IMR-90 (cell line): Measurements from ENCODE around the gene RELL1. TPM values are rescaled to one million over a fixed set of nuclear protein-coding genes. Genes with fewer than 3 reads are reported as not detected.

Experiments used
- ATAC-seq: fragments of 200-7000 bp; cut with Tn5 transposase; 2 replicates; pipeline ENCODE4 v1.9.1; 2020; ENCODE audit warnings: low read depth, mild to moderate bottlenecking, moderate library complexity
- BruUV-seq: library from RNA; stranded (reverse); fragments of 400-500 nt; replicated peaks from 2 replicates; lab custom pipeline; 2021; lab: Mats Ljungman, UMichigan
- CTCF ChIA-PET: fragments of 300-600 bp; formaldehyde crosslinking; extraction: SDS; loops from one replicate; lab custom pipeline; 2021; ENCODE audit warnings: antibody characterized with exemption; lab: Yijun Ruan, JAX
- POLR2A ChIA-PET: fragments of 300-600 bp; sonication (Branson Sonifier 250); formaldehyde crosslinking; loops from one replicate; lab custom pipeline; 2022; ENCODE audit warnings: antibody characterized with exemption; ENCODE audit not compliant: unreplicated experiment; lab: Charles Lee
- DNase-seq: peaks from one replicate; pipeline ENCODE4 v3.0.0; 2013
- H2AFZ ChIP-seq: replicated peaks from 2 replicates; pipeline ENCODE3; 2013; ENCODE audit warnings: low read length, mild to moderate bottlenecking; ENCODE audit not compliant: poor library complexity
- H2AK5ac ChIP-seq: 2 replicates; pipeline ENCODE4 v1.6.1; 2013; ENCODE audit warnings: low read depth, low read length, inconsistent platforms
- H2AK9ac ChIP-seq: replicated peaks from 2 replicates; pipeline ENCODE3; 2013; ENCODE audit warnings: mild to moderate bottlenecking, low read depth, low read length, moderate library complexity; ENCODE audit not compliant: poor library complexity
- H2BK120ac ChIP-seq: 2 replicates; pipeline ENCODE4 v1.6.1; 2013; ENCODE audit warnings: low read depth, low read length, inconsistent platforms
- H2BK15ac ChIP-seq: 3 replicates; pipeline ENCODE4 v1.6.1; 2013; ENCODE audit warnings: low read depth, low read length, inconsistent platforms
- H2BK20ac ChIP-seq: 2 replicates; pipeline ENCODE4 v1.6.1; 2013; ENCODE audit warnings: low read depth, mild to moderate bottlenecking, inconsistent platforms, low read length, moderate library complexity
- H2BK5ac ChIP-seq: 2 replicates; pipeline ENCODE4 v1.6.1; 2013; ENCODE audit warnings: mild to moderate bottlenecking, low read depth, low read length, inconsistent platforms; ENCODE audit not compliant: poor library complexity, severe bottlenecking
- H3K14ac ChIP-seq: replicated peaks from 2 replicates; pipeline ENCODE4 v1.6.1; 2013; ENCODE audit warnings: low read depth, low read length, inconsistent platforms
- H3K18ac ChIP-seq: 2 replicates; pipeline ENCODE4 v1.6.1; 2013; ENCODE audit warnings: low read depth, low read length, control low read depth
- H3K23ac ChIP-seq: 2 replicates; pipeline ENCODE4 v1.6.1; 2013; ENCODE audit warnings: low read depth, low read length, inconsistent platforms
- H3K27ac ChIP-seq: 2 replicates; pipeline ENCODE4 v1.5.1; 2013; ENCODE audit warnings: mild to moderate bottlenecking, control low read depth, low read length; ENCODE audit not compliant: insufficient read depth
- H3K27me3 ChIP-seq: 2 replicates; pipeline ENCODE4 v1.6.1; 2013; ENCODE audit warnings: low read length; ENCODE audit not compliant: control insufficient read depth, insufficient read depth
- H3K36me3 ChIP-seq: 2 replicates; pipeline ENCODE4 v1.6.1; 2013; ENCODE audit warnings: low read length, mixed read lengths; ENCODE audit not compliant: control insufficient read depth, insufficient read depth
- H3K4ac ChIP-seq: 2 replicates; pipeline ENCODE4 v1.6.1; 2013; ENCODE audit warnings: low read depth, low read length, inconsistent platforms
- H3K4me1 ChIP-seq: 2 replicates; pipeline ENCODE4 v1.6.1; 2013; ENCODE audit warnings: low read length, mixed read lengths; ENCODE audit not compliant: control insufficient read depth, insufficient read depth
- H3K4me2 ChIP-seq: 2 replicates; pipeline ENCODE4 v1.6.1; 2013; ENCODE audit warnings: low read depth, mild to moderate bottlenecking, control low read depth, low read length, moderate library complexity
- H3K4me3 ChIP-seq: 2 replicates; pipeline ENCODE4 v1.5.1; 2013; ENCODE audit warnings: low read depth, mild to moderate bottlenecking, control low read depth, low read length, moderate library complexity; ENCODE audit not compliant: insufficient read depth
- H3K56ac ChIP-seq: 2 replicates; pipeline ENCODE4 v1.6.1; 2013; ENCODE audit warnings: low read length, inconsistent platforms; ENCODE audit not compliant: insufficient read depth; ENCODE audit errors: extremely low read depth
- H3K79me1 ChIP-seq, 2 experiments: 2 replicates each; pipeline ENCODE4 v1.6.1; 2013; ENCODE audit warnings: low read length in 2 of 2, inconsistent platforms in 1 of 2, low read depth in 1 of 2
- H3K9ac ChIP-seq: 2 replicates; pipeline ENCODE4 v1.6.1; 2013; ENCODE audit warnings: low read depth, low read length, control low read depth
- H3K9me1 ChIP-seq: 2 replicates; pipeline ENCODE4 v1.6.1; 2013; ENCODE audit warnings: low read length, inconsistent platforms; ENCODE audit not compliant: insufficient read depth
- H3K9me3 ChIP-seq: 2 replicates; pipeline ENCODE4 v1.6.1; 2013; ENCODE audit warnings: low read length; ENCODE audit not compliant: control insufficient read depth, insufficient read depth
- H4K20me1 ChIP-seq: 2 replicates; pipeline ENCODE4 v1.6.1; 2013; ENCODE audit warnings: low read length, inconsistent platforms; ENCODE audit not compliant: insufficient read depth
- H4K5ac ChIP-seq: 2 replicates; pipeline ENCODE4 v1.6.1; 2013; ENCODE audit warnings: mild to moderate bottlenecking, low read depth, low read length, control low read depth
- H4K8ac ChIP-seq, 2 experiments: 2 replicates each; pipeline ENCODE4 v1.6.1; 2013; ENCODE audit warnings: low read depth in 2 of 2, low read length in 2 of 2, control low read depth in 1 of 2, inconsistent platforms in 1 of 2
- H4K91ac ChIP-seq: 2 replicates; pipeline ENCODE4 v1.6.1; 2013; ENCODE audit warnings: low read depth, low read length, inconsistent platforms; ENCODE audit not compliant: insufficient read depth
- BHLHE40 ChIP-seq: fragments of 150-350 bp; IDR thresholded peaks from 2 replicates; pipeline ENCODE4 v1.6.1; 2016; ENCODE audit warnings: mild to moderate bottlenecking, low read depth, low read length
- CEBPB ChIP-seq: IDR thresholded peaks from 2 replicates; pipeline ENCODE4 v1.6.1; 2012; ENCODE audit warnings: low read depth, low read length, improper control_type of control experiment
- CHD1 ChIP-seq: IDR thresholded peaks from 2 replicates; pipeline ENCODE4 v1.6.1; 2012; ENCODE audit warnings: low read depth, low read length, improper control_type of control experiment
- FOS ChIP-seq: fragments of 150-350 bp; IDR thresholded peaks from 2 replicates; pipeline ENCODE4 v1.6.1; 2016; ENCODE audit warnings: low read depth, low read length
- MAFK ChIP-seq: IDR thresholded peaks from 2 replicates; pipeline ENCODE4 v1.6.1; 2012; ENCODE audit warnings: low read depth, low read length, improper control_type of control experiment
- MAZ ChIP-seq: IDR thresholded peaks from 2 replicates; pipeline ENCODE4 v1.6.1; 2012; ENCODE audit warnings: low read depth, mild to moderate bottlenecking, low read length, improper control_type of control experiment, moderate library complexity, borderline replicate concordance
- MXI1 ChIP-seq: IDR thresholded peaks from 2 replicates; pipeline ENCODE4 v1.6.1; 2012; ENCODE audit warnings: low read depth, mild to moderate bottlenecking, low read length, moderate library complexity, borderline replicate concordance
- NFE2L2 ChIP-seq: fragments of 150-350 bp; IDR thresholded peaks from 2 replicates; pipeline ENCODE4 v1.6.1; 2016; ENCODE audit warnings: low read depth, mild to moderate bottlenecking, low read length
- POLR2A ChIP-seq: IDR thresholded peaks from 2 replicates; pipeline ENCODE4 v1.6.1; 2012; ENCODE audit warnings: mild to moderate bottlenecking, low read depth, low read length
- RCOR1 ChIP-seq: IDR thresholded peaks from 2 replicates; pipeline ENCODE4 v1.6.1; 2012; ENCODE audit warnings: mild to moderate bottlenecking, low read length, improper control_type of control experiment; ENCODE audit not compliant: insufficient replicate concordance
- RFX5 ChIP-seq: IDR thresholded peaks from 2 replicates; pipeline ENCODE4 v1.8.0; 2012; ENCODE audit warnings: low read depth, mild to moderate bottlenecking, low read length, moderate library complexity
- SMC3 ChIP-seq: fragments of 150-350 bp; IDR thresholded peaks from 2 replicates; pipeline ENCODE4 v1.6.1; 2016; ENCODE audit warnings: low read depth, mild to moderate bottlenecking, antibody characterized with exemption, low read length, moderate library complexity
- WGBS, 2 experiments: methylation state at CpG; one replicate each; pipeline versions ENCODE4 v1.1.5 to v1.1.7; 2013; ENCODE audit warnings: missing lambda C conversion rate in 2 of 2; ENCODE audit not compliant: insufficient read length in 1 of 2; ENCODE audit errors: extremely low coverage in 2 of 2; 5-methylcytosine and 5-hydroxymethylcytosine counted together
- dilution Hi-C: fragments of 300-500 bp; cut with HindIII; formaldehyde crosslinking; loops from one replicate; pipeline ENCODE4 v1.14.3; 2018; ENCODE audit warnings: low sequenced_read_pairs; ENCODE audit not compliant: unreplicated experiment
- in situ Hi-C: fragments of 300-500 bp; cut with MboI; formaldehyde crosslinking; loops from 3 replicates; pipeline ENCODE4 v1.14.3; 2019; ENCODE audit warnings: low sequenced_read_pairs, inconsistent platforms, mixed read lengths
- intact Hi-C: fragments of 100-400 bp; cut with micrococcal nuclease; formaldehyde crosslinking; loops from 2 replicates; pipeline ENCODE4 v1.10.0; 2022
- polyA plus RNA-seq, 3 experiments: library from polyadenylated mRNA; depleted of rRNA; stranded (reverse); fragments of >200 nt; gene quantifications; 2 replicates each; pipeline ENCODE4 v1.2.3, GENCODE V29; 2012; ENCODE audit warnings: low replicate concordance in 1 of 3
- total RNA-seq: library from RNA; depleted of rRNA; stranded (reverse); fragments of >200 nt; gene quantifications from 2 replicates; pipeline ENCODE4 v1.2.3, GENCODE V29; 2012
- TF ChIP-seq, protein P1 (sequence below): fragments of 150-350 bp; IDR thresholded peaks from 2 replicates; pipeline ENCODE4 v1.6.1; 2016; ENCODE audit warnings: low read depth, mild to moderate bottlenecking, low read length, moderate library complexity, borderline replicate concordance
- TF ChIP-seq, protein P2 (sequence below): fragments of 150-350 bp; IDR thresholded peaks from 2 replicates; pipeline ENCODE4 v1.6.1; 2017; ENCODE audit warnings: mild to moderate bottlenecking, antibody characterized with exemption, low read length, low read depth

Gene RELL1
- total and polyA plus RNA-seq, 2 of the 4 experiments (the other 2 are of a cell fraction): 6.8 to 39.6 TPM

DNA sequence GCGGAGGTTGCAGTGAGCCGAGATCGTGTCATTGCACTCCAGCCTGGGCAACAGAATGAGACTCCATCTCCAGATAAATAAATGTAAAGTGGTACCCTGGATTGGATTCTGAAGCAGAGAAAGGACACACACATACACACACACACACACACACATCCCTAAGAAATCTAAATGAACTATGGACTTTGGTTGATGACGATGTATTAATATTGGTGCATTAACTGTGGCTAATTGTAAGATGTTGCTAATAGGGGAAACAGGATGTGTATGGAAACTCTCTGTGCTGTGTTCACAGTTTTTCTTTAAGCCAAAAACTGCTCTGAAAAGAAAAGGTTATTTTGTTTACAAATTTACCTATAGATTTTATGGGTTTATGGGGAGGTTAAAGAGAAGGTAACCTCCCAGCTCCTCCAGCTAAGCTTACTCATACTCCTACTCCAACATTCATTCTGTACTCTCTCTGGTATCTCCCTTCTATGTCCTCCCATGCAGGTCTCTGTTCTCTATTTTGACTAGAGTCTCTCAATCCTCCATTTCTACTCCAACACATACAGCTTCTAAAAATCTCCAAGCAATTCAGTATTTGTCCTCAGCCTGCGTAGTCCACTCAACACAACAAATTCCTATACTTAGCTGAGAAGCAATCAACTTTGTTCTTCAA lies 46.5 kb upstream of the RELL1 start:
- H2BK15ac ChIP-seq: no peak overlapping the region
- no peaks in the 10 kb centered on the region for H3K9me3 ChIP-seq
- no peak overlapping the region for H3K27ac ChIP-seq
- H2BK5ac ChIP-seq: no peak overlapping the region
- ChIA-PET CTCF (no interaction called here), POLR2A (no interaction called here)
- no peak overlapping the region for H4K91ac ChIP-seq
- H2AK9ac ChIP-seq: no peak overlapping the region
- no peak overlapping the region for H3K4me3 ChIP-seq
- H3K4me1 ChIP-seq: 0 out of 2 replicates have a peak, but pooled peaks cover 2% of the 10 kb centered on the region
- no peak overlapping the region for H3K18ac ChIP-seq
- WGBS, 2 experiments: 88% methylated on average over 1 of the region's 5 CpGs; no CpG with 5 or more reads in 1 of the 2 experiments
- no peak overlapping the region for H4K8ac ChIP-seq
- H3K14ac ChIP-seq: no peak overlapping the region
- no peak for TF ChIP-seq RFX5
- TF ChIP-seq, protein P1, sequence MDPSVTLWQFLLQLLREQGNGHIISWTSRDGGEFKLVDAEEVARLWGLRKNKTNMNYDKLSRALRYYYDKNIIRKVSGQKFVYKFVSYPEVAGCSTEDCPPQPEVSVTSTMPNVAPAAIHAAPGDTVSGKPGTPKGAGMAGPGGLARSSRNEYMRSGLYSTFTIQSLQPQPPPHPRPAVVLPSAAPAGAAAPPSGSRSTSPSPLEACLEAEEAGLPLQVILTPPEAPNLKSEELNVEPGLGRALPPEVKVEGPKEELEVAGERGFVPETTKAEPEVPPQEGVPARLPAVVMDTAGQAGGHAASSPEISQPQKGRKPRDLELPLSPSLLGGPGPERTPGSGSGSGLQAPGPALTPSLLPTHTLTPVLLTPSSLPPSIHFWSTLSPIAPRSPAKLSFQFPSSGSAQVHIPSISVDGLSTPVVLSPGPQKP: no peak
- TF ChIP-seq SMC3: no peak
- TF ChIP-seq CHD1: no peak
- TF ChIP-seq BHLHE40: no peak
- TF ChIP-seq, protein P2, sequence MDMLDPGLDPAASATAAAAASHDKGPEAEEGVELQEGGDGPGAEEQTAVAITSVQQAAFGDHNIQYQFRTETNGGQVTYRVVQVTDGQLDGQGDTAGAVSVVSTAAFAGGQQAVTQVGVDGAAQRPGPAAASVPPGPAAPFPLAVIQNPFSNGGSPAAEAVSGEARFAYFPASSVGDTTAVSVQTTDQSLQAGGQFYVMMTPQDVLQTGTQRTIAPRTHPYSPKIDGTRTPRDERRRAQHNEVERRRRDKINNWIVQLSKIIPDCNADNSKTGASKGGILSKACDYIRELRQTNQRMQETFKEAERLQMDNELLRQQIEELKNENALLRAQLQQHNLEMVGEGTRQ: no peak
- no peak for TF ChIP-seq POLR2A
- no peak for TF ChIP-seq MXI1
- no peak for TF ChIP-seq FOS
- TF ChIP-seq MAZ: no peak
- TF ChIP-seq CEBPB: no peak
- no peak for TF ChIP-seq RCOR1
- no peak for TF ChIP-seq NFE2L2
- TF ChIP-seq MAFK: no peak
- no peak overlapping the region for H3K4ac ChIP-seq
- DNase-seq (no peak), ATAC-seq (no peak)
- H3K27me3 ChIP-seq: peaks cover 2% of the 10 kb centered on the region; the same call in 1 of the 2 replicates
- no peak overlapping the region for H4K5ac ChIP-seq
- H2AK5ac ChIP-seq: no peak overlapping the region
- no TSS peak for BruUV-seq
- no peak overlapping the region for H3K23ac ChIP-seq
- in situ Hi-C loops: no loop called here
- no peak overlapping the region for H3K56ac ChIP-seq
- H3K79me1 ChIP-seq: no peaks in the 10 kb centered on the region
- no peaks in the 10 kb centered on the region for H3K36me3 ChIP-seq
- dilution Hi-C loops: no loop called here
- no peak overlapping the region for H2AFZ ChIP-seq
- H3K4me2 ChIP-seq: no peak overlapping the region
- no peak overlapping the region for H2BK120ac ChIP-seq
- no peaks in the 10 kb centered on the region for H4K20me1 ChIP-seq
- H2BK20ac ChIP-seq: no peak overlapping the region
- no peak overlapping the region for H3K9ac ChIP-seq
- no peaks in the 10 kb centered on the region for H3K9me1 ChIP-seq
- intact Hi-C loops: no loop called here
